Kasumi-1 (cell line): ENCODE measurements around the gene KIF5A.
A peak's percentile ranks its signal among the peaks of the same experiment; 100 is the strongest.

Experiments
- DNase-seq, 2 experiments: peaks; one replicate each; lab custom pipeline; 2025; lab: John Stamatoyannopoulos, UW

The KIF5A gene

DNA sequence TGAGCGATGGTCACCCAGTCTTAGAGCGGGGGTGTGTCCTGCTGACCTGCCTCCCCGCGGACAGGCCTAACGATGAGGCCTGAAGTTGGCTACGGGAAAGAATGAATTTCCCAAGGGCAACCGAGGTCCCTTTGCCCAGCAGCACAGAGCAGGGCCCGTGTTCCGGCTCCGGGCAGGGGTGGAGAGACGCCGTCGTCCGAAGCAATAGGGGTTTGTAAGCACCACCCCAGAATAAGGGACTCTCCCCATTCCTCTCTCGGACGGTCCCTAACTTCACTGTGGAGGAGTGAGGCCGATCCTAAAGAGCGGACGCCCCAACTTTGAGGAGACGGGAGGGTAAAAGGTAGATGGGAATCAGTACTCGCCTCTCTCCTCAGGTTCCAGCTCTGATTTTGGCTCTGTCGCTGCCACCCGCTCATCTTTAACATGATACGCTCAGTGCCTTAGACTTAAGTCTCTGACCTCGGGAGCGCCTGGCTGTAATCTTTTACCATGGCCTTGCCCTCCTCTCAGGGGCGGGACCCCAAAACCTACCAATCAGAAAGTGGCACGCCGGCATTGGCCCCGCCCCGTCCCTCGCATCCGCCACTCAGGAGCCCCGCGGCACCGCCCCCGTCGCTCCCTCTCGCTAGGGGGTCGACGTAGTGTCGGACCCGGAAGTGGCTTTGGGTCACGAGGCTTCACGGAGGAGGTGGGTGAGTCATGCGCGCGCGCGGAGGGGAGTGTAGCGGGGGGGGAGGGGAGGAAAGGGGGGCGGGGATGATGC lies 29.6 kb upstream of the KIF5A start, which contains the start of gene DDIT3:
DDIT3 (minus strand) TSS at position 462 of the 766 bp plus-strand sequence. CDS start 3,108 bp downstream, outside the sequence.
- peak; percentile 96 to 98 for DNase-seq

DNA sequence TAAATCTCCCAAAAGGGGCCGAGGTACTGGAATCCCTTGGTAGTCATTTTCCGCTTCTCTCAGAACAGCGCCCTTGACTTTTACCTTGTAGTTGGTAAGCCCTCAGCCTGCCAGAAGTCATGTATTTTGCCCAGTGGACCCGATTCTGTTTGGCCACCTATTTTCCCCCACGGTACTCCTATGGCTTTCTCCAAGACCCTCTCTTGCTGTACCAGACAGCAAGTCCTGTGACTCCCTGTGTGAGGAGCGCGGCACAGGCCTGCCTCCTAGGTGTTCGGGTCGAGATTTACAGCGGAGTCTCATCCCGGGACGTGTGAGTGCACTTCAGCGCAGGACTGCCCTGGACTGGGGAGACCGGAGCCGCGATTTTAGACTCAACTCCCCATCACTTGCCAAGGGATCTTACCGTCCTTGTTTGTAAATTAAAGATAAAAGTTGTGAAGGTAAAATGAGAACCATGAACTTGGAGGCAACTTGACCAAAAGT lies 28.3 kb upstream of the KIF5A start:
- no peak for DNase-seq

DNA sequence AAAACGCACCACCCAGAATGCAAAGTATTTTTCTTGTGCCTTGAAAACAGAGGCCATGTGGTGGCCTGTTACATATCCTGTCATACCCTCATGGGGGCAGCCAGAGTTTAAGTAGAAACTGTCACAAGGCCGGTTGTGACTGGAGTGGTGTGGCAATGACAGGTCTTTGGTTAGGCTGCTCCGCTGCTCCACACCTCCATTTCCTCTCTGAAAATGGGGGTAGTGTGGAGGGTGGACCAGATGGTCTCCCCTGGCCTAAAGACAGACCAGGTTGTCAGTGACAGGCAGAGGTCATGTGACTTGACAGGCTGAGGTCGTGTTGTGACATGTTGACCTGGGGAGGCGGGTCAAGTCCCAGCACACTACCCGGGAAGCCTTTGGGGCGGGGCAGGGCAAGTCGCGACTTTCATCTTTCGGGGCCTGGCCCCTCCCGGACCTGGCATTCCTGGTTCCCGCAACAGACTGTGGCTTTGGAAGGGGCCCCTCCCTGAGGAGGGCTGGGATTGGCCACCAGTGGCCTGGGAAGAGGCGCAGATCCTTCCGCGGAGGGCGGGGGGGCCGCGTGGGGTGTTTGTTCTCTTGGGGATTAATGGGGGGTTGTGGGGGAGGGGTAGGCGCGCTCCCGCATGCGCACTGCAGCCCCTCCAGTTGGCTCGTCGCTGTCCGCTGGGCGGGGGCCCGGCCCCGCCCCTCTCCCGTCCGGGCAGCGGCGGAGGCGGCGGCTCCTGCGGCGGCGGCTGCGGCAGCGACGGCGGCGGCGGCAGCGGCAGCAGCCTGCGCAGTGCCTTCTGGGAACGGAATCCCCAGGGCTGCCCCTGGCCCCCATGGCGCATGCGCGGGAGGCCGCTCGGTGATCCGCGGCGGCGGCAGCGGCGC lies 27.6 kb upstream of the KIF5A start, which contains the start of gene MBD6:
MBD6 (plus strand) TSS at position 814 of the 876 bp plus-strand sequence. CDS start 1,480 bp downstream, outside the sequence.
- peak; percentile 80 to 84 for DNase-seq

DNA sequence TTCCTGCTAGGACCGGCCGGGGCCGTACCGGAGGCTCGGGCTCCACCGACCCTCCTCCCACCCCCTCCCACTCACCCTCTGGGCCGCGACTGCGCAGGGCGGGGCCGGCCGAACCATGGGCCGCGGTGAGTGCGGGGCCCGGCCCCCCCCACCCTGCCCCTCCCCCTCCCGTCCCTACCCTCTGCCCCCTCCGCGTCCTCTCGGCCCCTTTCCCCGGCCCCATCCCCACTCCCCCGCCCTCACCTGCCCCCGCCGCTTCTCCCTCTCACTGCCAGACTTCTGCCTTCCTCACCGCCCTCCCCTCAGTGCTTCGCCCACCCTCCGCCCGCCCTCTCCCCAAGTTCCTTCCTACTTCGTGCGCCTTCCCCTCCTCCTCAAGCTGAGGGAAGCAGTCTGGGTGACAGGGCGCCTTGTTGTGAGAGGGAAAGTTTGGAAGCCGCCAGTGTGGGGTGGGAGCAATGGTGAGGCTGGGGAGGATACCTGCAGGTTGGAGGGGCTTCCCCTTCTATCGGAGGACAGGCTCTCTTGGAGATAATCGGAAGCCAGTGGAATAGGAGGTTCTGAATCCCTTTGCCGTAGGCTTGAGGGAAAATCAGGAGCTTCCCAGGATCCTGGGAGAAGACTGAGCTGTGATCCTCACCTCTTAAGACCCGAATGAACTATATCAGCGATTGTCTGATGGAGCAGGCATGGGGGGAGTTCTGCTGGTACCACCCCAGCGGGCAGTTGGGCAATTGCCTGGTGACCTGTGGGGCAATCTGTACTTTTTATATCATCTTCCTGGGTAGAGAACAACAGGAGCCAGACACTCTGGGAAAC lies 26.7 kb upstream of the KIF5A start:
- DNase-seq = peak; percentile 81 to 82

DNA sequence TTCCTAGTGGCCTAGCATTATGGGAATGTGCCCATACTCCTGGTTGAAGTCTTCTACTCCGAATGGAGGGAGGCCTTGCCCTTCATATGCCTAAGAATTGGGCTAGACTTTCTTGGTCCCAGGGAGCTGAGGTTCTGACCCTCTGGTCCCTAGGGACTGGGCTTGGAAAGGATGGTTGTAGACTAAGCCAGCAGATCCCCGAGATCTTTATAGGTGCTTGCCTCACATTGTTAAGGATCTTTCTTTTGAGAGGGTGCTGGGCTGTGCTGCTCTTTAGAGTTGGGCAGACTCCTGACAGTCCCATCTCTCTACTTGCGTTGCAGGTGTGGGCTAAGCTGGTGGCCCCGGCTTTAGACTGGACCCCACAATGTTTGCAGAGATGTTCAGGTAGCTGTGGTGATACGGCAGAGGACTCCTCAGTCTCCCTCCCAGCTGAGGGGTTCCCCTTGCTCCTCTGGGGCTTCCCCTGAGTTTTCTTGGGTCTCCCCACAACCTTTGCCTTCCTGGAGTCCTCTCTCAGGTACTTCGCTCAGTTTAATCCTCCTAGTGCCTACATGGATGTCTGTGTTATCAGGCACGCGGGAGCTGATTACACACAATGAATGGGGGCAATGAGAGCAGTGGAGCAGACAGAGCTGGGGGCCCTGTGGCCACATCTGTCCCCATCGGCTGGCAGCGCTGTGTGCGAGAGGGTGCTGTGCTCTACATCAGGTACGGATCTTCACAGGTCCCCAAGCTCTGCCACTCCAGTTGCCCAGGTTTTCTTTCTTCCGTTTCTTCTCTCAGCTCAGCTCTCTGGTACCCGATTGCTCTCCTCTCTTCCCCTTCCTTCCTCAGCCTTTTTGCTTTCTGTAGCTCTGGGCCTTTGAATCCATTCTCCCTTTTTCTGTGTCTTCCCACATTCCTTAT lies 25.9 kb upstream of the KIF5A start:
- no peak for DNase-seq

DNA sequence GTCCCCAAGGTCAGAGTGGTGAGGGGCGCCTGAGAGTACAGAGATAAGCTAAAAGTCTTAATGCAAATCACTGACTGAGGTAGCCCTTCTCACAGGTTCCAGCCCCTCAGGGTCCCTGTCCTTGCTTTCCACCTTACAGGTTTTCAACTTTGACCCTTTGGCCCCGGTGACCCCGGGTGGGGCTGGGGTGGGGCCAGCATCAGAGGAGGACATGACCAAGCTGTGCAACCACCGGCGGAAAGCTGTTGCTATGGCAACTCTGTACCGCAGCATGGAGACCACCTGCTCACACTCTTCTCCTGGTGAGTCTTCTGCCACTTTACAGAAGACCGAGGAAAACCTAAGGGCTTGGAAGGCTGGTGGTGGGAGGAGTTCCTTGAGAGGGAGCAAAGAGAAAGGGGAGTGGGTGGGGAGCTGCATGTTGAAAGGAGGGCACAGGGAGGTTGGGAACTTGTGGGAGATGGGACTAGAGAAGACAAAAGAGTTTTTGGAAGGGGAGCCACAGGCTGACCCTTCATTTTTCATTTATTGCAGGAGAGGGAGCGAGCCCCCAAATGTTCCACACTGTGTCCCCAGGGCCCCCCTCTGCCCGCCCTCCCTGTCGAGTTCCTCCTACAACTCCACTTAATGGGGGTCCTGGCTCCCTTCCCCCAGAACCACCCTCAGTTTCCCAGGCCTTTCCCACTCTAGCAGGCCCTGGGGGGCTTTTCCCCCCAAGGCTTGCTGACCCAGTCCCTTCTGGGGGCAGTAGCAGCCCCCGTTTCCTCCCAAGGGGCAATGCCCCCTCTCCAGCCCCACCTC lies 24.8 kb upstream of the KIF5A start:
- no peak for DNase-seq

DNA sequence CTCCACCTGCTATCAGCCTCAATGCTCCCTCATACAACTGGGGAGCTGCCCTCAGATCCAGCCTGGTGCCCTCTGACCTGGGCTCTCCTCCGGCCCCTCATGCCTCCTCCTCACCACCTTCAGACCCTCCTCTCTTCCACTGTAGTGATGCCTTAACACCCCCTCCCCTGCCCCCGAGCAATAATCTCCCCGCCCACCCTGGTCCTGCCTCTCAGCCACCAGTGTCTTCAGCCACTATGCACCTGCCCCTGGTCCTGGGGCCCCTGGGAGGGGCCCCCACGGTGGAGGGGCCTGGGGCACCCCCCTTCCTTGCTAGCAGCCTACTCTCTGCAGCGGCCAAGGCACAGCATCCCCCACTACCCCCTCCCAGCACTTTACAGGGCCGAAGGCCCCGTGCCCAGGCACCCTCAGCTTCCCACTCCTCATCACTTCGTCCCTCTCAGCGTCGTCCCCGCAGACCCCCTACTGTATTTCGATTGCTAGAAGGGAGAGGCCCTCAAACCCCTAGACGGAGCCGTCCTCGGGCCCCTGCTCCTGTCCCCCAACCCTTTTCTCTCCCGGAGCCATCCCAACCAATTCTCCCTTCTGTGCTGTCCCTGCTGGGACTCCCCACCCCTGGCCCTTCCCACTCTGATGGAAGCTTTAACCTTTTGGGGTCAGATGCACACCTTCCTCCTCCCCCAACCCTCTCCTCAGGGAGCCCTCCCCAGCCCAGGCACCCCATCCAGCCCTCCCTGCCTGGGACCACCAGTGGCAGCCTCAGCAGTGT lies 24.0 kb upstream of the KIF5A start:
- no peak for DNase-seq

DNA sequence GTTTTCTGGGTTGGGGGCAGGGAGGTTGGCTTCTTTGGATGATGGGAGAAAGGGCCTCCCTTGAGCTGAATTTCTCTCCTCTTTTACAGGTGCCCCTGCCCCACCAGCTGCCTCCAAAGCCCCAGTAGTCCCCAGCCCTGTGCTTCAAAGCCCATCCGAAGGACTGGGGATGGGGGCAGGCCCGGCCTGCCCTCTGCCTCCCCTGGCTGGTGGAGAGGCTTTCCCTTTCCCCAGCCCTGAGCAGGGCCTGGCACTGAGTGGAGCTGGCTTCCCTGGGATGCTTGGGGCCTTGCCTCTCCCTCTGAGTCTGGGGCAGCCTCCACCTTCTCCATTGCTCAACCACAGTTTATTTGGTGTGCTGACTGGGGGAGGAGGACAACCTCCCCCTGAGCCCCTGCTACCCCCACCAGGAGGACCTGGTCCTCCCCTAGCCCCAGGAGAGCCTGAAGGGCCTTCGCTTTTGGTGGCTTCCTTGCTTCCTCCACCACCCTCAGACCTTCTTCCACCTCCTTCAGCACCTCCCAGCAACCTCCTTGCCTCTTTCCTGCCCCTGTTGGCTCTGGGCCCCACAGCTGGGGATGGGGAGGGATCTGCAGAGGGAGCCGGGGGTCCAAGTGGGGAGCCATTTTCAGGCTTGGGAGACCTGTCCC lies 23.2 kb upstream of the KIF5A start:
- no peak for DNase-seq

DNA sequence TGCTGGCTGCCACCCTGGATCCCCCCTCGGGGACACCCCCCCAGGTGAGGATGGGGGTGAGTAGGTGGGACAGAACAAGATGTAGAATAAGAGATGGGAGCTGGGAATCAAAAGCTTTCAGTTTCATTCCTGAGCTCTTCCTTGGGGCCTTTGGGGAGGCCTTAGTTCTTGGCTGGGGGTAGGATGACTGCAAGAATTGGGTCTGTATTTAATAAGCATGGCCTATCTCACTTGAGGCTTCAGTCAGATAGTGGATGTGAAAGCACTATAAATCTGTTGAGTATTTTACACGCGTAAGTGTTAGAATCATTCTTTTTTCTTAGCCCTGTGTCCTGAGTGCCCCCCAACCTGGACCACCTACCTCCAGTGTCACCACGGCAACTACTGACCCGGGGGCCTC lies 22.7 kb upstream of the KIF5A start:
- DNase-seq = no peak

DNA sequence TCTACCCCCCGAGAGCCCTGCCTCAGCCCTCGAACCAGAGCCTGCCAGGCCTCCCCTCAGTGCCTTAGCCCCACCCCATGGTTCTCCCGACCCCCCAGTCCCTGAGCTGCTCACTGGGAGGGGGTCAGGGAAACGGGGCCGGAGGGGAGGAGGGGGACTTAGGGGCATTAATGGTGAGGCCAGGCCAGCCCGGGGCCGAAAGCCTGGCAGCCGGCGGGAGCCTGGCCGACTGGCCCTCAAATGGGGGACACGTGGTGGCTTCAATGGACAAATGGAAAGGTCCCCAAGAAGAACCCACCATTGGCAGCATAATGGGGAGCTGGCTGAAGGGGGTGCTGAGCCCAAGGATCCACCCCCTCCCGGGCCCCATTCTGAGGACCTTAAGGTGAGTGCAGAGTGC lies 21.7 kb upstream of the KIF5A start:
- DNase-seq = no peak

DNA sequence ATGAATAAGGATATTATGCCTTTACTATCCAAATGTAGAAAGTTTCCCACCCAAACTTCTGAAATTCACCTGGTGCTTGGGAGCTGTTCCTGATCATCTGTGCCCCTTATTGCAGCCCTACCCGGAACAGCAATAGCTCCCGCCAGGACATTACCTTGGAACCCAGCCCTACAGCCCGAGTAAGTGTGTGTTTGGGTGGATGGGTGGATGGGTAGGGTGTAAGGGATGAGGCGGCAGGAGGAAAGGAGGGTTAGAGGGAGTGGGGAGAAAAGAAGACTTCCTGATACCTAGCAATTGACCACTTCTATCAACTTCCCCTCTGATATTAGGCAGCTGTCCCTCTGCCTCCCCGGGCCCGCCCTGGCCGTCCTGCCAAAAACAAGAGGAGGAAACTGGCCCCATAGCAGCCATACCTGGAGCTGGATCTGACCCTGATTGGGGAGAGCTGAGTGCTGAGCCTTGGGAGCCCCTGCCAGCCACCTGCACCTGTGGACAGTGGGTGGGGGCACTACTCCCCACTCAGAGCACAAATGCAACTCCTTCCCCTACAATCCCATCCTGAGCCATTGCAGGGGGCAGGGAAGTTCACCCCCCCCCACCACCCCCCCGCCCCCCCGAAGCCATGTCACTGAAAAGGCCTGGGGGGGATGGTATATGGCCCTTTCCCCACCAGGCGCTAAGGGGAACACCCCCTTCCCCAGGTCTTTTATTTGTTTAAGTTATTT lies 20.9 kb upstream of the KIF5A start:
- no peak for DNase-seq

DNA sequence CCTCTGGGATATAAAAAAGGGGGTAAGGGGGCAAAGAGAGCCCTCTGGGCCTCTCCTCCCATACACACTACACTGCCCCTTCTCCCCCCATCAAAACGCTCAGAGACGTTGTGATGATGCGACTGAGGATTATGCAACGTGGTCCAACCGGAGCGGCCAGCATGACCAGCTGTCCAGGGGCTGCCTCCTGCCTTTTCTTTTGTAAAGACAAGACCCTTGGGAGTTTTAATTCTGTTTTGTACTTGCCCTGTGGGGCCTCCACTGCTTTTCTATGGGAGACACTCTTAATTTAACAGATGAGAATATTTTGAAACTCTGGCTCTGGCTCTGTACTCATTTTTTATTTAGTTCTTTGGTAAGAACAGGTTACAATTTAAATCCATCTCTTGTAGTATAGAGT lies 20.0 kb upstream of the KIF5A start:
- no peak for DNase-seq

DNA sequence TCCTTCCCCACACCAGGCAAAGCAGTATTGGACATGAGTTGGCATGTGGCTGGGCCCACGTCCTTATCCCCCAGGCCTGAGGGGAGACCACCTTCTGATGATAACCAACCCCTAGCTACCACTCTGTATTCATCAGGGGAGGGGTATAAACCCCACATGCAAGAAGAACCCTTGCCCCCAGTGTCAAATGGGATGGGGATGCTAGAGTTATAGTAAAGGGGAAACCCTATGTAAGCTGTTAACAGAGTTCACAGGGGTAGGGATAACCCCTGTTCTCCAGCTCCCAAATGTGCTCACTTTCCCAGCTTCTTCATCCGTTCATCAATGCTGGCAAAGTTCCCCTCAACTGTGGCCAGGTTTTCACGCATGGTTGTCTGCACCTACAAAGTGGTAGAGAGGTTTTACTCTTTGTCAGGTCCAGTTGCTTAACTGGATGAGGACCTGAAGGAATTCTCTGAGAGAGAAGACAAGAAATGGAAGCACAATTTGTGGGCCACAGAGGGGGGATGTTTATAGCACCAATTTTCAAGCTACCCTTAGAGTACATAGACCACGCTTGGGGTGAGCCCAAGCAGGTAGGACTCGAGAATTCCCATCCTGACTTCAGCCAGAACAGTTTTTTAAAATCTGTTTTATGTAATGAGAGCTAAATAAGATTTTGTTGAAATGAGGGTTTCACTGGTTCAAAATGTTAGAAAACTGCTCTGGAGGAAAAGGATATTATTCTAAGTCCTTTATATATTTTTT lies 19.3 kb upstream of the KIF5A start:
- DNase-seq = no peak

DNA sequence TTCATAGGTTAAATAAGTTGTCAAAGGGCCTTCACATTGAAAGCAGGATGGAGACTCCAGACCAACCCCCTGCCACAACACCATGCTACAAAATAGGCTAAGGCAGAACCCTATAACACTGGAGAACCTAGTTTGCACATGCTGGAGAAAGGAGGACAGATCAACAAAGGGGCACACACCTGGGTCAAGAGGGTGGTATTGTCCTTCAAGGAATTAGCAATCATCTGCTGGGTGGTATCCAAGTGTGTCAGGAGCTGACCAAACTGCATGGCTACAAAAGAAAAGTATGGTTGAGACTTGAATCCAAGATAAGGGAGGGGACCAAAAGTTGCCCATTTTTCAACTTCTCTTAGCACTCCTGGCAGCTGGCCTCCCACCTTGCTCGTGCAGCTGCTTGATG lies 18.0 kb upstream of the KIF5A start:
- DNase-seq = no peak

DNA sequence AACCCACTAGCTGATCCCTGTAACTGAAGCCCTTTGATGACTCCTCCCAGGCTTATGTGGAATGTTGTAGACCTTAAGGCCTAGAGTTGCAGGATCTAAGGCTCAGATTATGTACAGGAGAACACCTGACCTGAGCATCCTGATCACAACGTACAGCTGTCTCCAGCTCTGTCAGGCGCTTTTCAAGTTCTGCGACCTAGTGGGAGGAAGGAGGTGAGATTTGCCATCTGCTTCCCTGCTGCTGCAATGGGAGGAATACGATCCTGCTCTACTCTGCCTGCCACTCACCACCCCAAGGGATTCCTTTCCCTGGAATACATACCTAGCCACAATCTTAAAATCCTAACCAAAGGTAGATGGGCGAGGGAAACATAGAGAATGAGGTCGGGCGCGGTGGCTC lies 16.7 kb upstream of the KIF5A start:
- no peak for DNase-seq

DNA sequence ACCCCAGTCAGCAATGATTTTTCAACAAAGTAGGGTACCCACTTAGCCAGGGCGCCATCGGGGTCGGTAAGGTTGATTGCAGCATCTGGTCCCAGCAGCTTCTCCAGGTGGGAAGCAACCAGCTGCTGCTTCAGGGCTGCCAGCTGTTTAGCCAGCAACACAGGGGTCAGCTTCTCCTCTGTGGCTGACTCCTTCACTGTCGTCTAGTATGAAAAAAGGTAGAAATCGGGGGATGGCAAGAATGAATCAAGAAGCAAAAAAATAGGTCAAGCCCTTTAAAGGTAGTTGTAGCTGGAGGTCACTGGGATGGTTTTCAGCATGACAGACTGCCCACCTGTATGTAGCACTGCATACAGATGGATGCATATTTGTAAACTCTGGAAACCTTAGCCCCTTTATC lies 15.6 kb upstream of the KIF5A start:
- no peak for DNase-seq

DNA sequence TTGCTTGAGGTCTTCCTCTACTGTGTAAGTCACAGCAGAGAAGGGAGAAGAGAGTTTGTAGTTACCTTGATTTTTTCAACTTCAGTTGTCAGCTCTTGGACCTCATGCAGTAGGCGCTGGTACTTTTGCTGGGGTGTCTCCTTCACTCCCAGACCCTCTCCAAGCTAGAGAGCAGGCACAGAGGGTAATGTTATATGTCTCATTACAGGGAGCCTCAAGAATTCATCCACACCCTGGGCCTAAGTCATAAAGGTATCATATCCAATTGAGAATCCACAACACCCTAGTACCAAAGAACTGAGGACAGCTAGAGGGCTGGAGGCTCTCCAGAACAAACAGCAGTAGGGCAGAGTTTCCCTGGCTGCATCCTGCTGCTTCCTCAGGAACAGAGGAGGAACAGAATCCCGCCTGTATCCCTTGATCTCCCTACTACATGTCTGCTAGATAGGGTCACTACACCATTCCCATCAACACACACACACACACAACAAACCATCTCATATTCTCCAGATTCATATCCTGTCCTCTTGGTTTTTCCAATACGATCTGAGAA lies 14.8 kb upstream of the KIF5A start:
- DNase-seq = no peak
